WI38 (cell line): ENCODE data around the gene TSPAN2.

ENCODE experiments used
- H3K4me3 ChIP-seq: 2 replicates; pipeline ENCODE4 v1.5.1; 2011; ENCODE audit warnings: low read depth, mild to moderate bottlenecking, control low read depth, low read length
- TF ChIP-seq, protein P1 (sequence below): IDR thresholded peaks from 2 replicates; pipeline ENCODE4 v1.5.1; 2012; ENCODE audit warnings: low read depth, mild to moderate bottlenecking, control low read depth, low read length

TSPAN2 gene

DNA sequence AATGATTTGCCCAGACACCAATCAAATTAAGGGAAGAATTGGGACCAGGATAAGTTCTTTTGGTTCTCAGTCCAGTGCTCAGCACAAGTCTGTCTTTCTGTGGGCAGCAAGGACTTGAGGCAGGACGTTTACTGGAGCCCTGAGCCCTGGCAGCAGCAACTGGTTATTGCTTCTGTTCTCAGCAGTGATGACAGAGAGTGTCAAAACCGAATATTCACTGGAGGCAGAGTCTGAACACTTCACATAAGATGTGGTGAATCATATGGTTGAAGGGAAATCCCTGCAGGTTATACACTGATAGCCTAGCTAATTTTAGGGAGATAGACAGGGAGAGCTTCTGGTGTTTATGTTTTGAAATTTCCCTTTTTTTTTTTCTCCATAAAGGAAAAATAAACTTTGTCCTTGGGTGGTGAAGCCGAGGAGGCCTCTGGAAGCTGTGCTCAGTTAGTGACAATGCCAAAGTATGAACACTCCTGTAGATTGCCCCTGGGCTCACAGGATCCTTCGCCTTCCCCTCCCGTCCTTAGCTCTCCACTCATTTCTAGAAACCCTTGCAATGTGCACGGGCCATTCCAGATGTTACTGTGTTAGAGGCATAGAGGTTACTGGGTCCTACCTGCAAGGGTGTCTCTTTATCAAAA lies 26.3 kb upstream of the TSPAN2 start:
- H3K4me3 ChIP-seq = no peak overlapping the region
- TF ChIP-seq, protein P1, sequence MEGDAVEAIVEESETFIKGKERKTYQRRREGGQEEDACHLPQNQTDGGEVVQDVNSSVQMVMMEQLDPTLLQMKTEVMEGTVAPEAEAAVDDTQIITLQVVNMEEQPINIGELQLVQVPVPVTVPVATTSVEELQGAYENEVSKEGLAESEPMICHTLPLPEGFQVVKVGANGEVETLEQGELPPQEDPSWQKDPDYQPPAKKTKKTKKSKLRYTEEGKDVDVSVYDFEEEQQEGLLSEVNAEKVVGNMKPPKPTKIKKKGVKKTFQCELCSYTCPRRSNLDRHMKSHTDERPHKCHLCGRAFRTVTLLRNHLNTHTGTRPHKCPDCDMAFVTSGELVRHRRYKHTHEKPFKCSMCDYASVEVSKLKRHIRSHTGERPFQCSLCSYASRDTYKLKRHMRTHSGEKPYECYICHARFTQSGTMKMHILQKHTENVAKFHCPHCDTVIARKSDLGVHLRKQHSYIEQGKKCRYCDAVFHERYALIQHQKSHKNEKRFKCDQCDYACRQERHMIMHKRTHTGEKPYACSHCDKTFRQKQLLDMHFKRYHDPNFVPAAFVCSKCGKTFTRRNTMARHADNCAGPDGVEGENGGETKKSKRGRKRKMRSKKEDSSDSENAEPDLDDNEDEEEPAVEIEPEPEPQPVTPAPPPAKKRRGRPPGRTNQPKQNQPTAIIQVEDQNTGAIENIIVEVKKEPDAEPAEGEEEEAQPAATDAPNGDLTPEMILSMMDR = no peak

DNA sequence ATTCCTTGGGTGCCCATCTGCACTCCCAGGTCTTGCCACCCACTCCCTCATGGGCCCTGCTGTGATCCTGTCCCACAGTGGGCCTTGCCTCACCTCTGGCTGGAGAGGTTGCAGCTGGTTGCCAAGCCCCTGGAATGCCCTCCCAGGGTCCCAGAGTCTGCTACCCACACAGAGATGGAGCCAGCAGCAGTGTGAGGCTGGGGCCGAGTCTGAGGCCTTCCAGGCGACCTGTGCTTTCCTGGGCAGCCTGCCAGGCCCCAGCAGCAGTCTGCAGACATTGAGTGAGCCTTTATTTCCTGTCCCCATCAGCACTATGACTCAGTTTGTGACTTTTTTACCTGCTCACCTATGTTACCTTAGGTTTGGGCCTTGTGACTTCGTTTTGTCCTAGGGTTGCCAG lies 25.0 kb upstream of the TSPAN2 start:
- TF ChIP-seq, protein P1 = no peak

DNA sequence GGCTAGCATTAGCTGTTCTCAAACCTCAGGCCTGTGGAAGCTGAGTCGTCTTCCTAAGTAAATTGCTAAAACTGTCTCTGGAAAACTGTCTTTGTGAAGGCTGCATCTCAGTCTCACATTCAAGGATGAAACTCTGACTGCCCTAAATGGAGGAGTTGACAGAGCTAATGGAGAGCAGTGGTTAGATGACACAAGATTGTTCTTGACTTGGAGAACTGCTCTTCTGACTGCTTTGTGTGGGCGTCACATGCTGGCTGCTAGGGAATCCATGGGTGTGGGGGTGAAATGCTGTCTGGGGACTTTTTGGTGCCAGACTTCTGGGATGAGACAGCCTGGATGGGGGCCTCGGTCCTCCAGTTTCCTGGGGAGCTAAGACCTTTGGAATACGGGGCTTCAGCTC lies 24.5 kb upstream of the TSPAN2 start:
- TF ChIP-seq, protein P1 = no peak
- no peak overlapping the region for H3K4me3 ChIP-seq

More for the DNA sequence above, 25.0 kb upstream of the TSPAN2 start:
- H3K4me3 ChIP-seq = no peak overlapping the region

DNA sequence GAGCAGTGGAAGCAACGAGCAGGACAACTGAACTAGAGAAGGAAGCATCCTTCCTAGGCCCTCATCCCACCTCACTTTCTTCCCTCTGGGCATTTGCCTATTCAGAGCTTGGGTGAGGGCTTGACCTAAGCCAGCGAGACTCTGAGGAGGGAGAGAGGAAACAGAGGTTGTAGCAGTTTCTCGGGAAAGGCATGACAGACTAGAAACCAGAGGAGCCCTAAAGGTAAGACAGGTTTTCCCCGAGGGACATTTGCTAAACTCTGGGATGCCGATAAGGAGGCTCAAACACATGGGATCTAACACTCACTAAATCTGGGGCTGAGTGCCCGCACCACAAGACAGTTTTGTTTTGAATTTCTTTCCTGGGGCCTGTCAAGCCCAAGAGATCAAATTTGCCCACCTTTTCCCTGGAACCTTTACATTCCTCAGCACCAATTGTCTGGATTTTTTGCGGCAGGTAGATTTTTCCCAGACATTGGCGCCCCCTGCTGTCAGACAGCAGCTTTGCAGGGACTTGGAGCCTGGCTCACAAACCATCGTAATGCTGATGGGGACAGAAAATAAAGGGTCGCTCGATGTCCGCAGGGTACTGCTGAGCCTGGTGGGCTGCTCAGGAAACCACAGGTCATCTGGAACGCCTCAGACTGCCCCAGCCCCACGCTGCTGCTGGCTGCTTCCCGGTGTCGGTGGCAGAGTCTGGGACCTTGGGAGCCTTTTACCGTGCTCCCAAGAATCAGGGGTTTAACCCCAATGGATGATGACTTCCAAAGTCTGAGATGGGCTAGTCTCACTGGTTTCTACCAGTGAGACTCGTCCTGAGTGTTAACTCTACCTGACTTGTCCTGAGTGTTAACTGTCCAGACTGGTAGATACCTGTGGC lies 23.4 kb upstream of the TSPAN2 start:
- H3K4me3 ChIP-seq = no peak overlapping the region
- TF ChIP-seq, protein P1 = peak; percentile 98

DNA sequence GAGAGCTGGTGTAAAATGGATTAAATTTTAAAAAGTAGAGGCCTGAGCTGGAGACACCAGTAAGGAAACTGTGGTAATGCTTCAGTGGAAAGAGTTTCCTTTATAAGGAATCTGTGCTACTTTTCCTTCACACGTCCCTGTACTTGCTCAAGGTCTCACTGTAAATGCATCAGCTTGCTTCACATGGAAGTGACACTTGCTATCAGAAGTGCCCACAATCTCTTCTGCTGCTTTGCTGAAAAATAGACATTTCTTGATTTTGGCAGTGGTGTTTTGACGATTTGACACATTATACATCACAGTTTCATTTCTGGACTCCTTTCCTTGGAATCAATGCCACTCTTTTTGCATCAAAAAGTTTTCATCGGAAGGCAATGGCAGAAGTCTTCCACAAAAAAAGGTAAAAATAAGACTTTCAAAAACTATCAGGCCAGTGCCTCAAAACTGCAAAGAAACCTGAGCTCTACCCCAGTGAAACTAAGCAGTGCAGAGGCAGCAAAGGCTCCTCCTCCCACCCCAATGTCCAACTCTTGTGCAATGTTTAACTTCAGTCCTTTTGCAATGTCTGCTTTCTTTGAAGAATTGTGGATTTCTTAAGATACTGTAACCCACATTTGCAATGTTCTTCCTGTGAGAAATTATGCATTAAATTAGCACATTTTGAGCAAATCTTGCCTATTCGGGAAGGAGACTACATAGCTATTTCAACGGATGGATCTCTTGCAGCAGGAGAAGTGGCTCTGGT lies 18.4 kb upstream of the TSPAN2 start:
- no peak overlapping the region for H3K4me3 ChIP-seq
- TF ChIP-seq, protein P1 = no peak

DNA sequence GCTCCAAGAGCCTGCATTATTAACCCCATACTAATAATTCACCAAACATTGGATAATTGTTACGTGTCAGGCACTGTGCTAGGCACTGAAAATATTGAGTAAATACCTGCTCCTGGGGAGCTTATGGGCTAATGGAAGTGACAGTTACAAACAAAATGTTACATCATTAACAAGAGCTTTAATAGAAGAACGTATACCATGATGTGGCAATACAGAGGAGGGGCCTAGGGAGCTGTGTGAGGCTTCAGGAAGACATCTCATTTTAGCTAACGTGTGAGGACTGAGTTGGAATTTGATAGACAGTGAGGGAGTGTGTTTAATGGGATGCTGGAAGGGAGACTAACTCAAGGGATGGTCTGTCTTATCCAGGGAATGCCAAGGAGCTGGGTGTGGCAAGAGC lies 16.5 kb upstream of the TSPAN2 start:
- H3K4me3 ChIP-seq = no peak overlapping the region
- TF ChIP-seq, protein P1 = no peak
